DND-41 (cell line): Measurements from ENCODE around the gene CACNA1A.

ENCODE experiments used
- EZH2 ChIP-seq: IDR thresholded peaks from 3 replicates; pipeline ENCODE4 v1.6.1; 2012; ENCODE audit warnings: borderline replicate concordance, low read depth, mild to moderate bottlenecking, moderate library complexity, low read length, inconsistent platforms; ENCODE audit not compliant: severe bottlenecking
- TF ChIP-seq, protein P1 (sequence below): IDR thresholded peaks from 2 replicates; pipeline ENCODE4 v1.5.1; 2012; ENCODE audit warnings: borderline replicate concordance, low read length, moderate library complexity, mild to moderate bottlenecking; ENCODE audit not compliant: poor library complexity, severe bottlenecking; ENCODE audit errors: extremely low read depth

DNA sequence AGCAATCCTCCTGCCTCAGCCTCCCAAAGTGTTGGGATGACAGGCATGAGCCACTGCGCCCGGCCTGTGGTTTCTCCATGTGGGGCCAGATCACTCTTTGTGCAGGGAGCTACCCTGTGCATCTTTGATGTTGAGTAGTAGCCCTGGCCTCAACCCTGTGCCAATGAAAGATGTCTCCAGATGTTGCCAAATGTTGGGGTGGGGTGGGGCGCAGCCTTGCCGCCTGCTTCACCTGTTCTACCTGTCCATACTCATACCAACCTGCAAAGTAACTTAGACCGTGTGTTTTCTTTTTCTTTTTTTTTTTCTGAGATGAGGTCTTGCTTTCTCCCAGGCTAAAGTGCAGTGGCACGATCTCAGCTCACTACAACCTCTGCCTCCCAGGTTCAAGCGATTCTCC lies 335.1 kb downstream of the CACNA1A start:
- TF ChIP-seq, protein P1, sequence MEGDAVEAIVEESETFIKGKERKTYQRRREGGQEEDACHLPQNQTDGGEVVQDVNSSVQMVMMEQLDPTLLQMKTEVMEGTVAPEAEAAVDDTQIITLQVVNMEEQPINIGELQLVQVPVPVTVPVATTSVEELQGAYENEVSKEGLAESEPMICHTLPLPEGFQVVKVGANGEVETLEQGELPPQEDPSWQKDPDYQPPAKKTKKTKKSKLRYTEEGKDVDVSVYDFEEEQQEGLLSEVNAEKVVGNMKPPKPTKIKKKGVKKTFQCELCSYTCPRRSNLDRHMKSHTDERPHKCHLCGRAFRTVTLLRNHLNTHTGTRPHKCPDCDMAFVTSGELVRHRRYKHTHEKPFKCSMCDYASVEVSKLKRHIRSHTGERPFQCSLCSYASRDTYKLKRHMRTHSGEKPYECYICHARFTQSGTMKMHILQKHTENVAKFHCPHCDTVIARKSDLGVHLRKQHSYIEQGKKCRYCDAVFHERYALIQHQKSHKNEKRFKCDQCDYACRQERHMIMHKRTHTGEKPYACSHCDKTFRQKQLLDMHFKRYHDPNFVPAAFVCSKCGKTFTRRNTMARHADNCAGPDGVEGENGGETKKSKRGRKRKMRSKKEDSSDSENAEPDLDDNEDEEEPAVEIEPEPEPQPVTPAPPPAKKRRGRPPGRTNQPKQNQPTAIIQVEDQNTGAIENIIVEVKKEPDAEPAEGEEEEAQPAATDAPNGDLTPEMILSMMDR: no peak
- no peak for TF ChIP-seq EZH2
